ENCODE results near the gene ALOXE3.

Gene ALOXE3

GRCh38 chr17:8119581-8120519, 1.5 kb upstream of the ALOXE3 start:
- Histone ChIP-seq H3K36me3 (ENCODE audit: insufficient read depth, low read length) (no peaks in the 10 kb centered on the region), H3K79me2 (ENCODE audit: insufficient read depth, low read length) (no peaks in the 10 kb centered on the region), H4K20me1 (ENCODE audit: insufficient read depth, low read length, poor library complexity, severe bottlenecking) (no peaks in the 10 kb centered on the region), H2AFZ (ENCODE audit: low read length) (no peak overlapping the region; the same call in 1 of the 2 replicates), H3K4me2 (ENCODE audit: low read depth, low read length, poor library complexity, severe bottlenecking) (peak overlapping the region; percentile 93), H3F3A (ENCODE audit: low read depth) (peaks cover 15% of the 10 kb centered on the region), H3K9me2 (replicated peaks; ENCODE audit: low read depth, low read length) (no peaks in the 10 kb centered on the region), H3K4me1 (ENCODE audit: insufficient read depth, low read length, poor library complexity, severe bottlenecking) (peaks cover 39% of the 10 kb centered on the region), H3K9me3 (ENCODE audit: insufficient read depth, low read depth, low read length) (no peaks in the 10 kb centered on the region), H3K9ac (ENCODE audit: low read depth, low read length, poor library complexity, severe bottlenecking) (peak overlapping the region; percentile 71), H3K27me3 (ENCODE audit: insufficient read depth, low read length, poor library complexity, severe bottlenecking) (peaks cover 10% of the 10 kb centered on the region), H3K4me3 (ENCODE audit: low read length, poor library complexity, severe bottlenecking) (peak overlapping the region; percentile 91)
- TF ChIP-seq CTCF (conservative IDR thresholded peaks at IDR 0.05; ENCODE audit: low read length) (no peak), EZH2phosphoT487 (IDR thresholded peaks at IDR 0.05; ENCODE audit: borderline replicate concordance) (no peak)

- peak overlapping the region; percentile 65 for H3K9ac ChIP-seq (ENCODE audit: low read depth, low read length, poor library complexity, severe bottlenecking)
- H3K36me3 ChIP-seq (ENCODE audit: insufficient read depth, low read length) = no peaks in the 10 kb centered on the region
- H4K20me1 ChIP-seq (ENCODE audit: insufficient read depth, low read length, poor library complexity, severe bottlenecking) = no peaks in the 10 kb centered on the region
- no peaks in the 10 kb centered on the region for H3K9me2 ChIP-seq (replicated peaks; ENCODE audit: low read depth, low read length)
- TF ChIP-seq EZH2phosphoT487 (IDR thresholded peaks at IDR 0.05; ENCODE audit: borderline replicate concordance) (no peak), CTCF (conservative IDR thresholded peaks at IDR 0.05; ENCODE audit: low read length) (peak; percentile 81)
- peak overlapping the region; percentile 93 for H3K4me2 ChIP-seq (ENCODE audit: low read depth, low read length, poor library complexity, severe bottlenecking)
- peaks cover 30% of the 10 kb centered on the region for H3K4me1 ChIP-seq (ENCODE audit: insufficient read depth, low read length, poor library complexity, severe bottlenecking)
- H3K27me3 ChIP-seq (ENCODE audit: insufficient read depth, low read length, poor library complexity, severe bottlenecking) = peaks cover 14% of the 10 kb centered on the region
- peak overlapping the region; percentile 91 for H3K4me3 ChIP-seq (ENCODE audit: low read length, poor library complexity, severe bottlenecking)
- H3F3A ChIP-seq (ENCODE audit: low read depth) = peaks cover 15% of the 10 kb centered on the region
- H3K79me2 ChIP-seq (ENCODE audit: insufficient read depth, low read length) = no peaks in the 10 kb centered on the region
- H3K9me3 ChIP-seq (ENCODE audit: insufficient read depth, low read depth, low read length) = no peaks in the 10 kb centered on the region
- peak overlapping the region; percentile 94 for H2AFZ ChIP-seq (ENCODE audit: low read length)
Measured at GRCh38 chr17:8118769-8119580, 661 bp upstream of the ALOXE3 start.

- H3K9me3 ChIP-seq (ENCODE audit: insufficient read depth, low read depth, low read length) = no peaks in the 10 kb centered on the region
- peaks cover 15% of the 10 kb centered on the region for H3K4me1 ChIP-seq (ENCODE audit: insufficient read depth, low read length, poor library complexity, severe bottlenecking)
- peak overlapping the region; percentile 94 for H2AFZ ChIP-seq (ENCODE audit: low read length)
- no peaks in the 10 kb centered on the region for H4K20me1 ChIP-seq (ENCODE audit: insufficient read depth, low read length, poor library complexity, severe bottlenecking)
- H3K27me3 ChIP-seq (ENCODE audit: insufficient read depth, low read length, poor library complexity, severe bottlenecking) = peaks cover 8% of the 10 kb centered on the region
- H3K9ac ChIP-seq (ENCODE audit: low read depth, low read length, poor library complexity, severe bottlenecking) = peak overlapping the region; percentile 65
- peak overlapping the region; percentile 91 for H3K4me3 ChIP-seq (ENCODE audit: low read length, poor library complexity, severe bottlenecking)
- H3F3A ChIP-seq (ENCODE audit: low read depth) = peaks cover 15% of the 10 kb centered on the region
- TF ChIP-seq CTCF (conservative IDR thresholded peaks at IDR 0.05; ENCODE audit: low read length) (no peak), EZH2phosphoT487 (IDR thresholded peaks at IDR 0.05; ENCODE audit: borderline replicate concordance) (no peak)
- H3K4me2 ChIP-seq (ENCODE audit: low read depth, low read length, poor library complexity, severe bottlenecking) = peak overlapping the region; percentile 93
- no peaks in the 10 kb centered on the region for H3K36me3 ChIP-seq (ENCODE audit: insufficient read depth, low read length)
- no peaks in the 10 kb centered on the region for H3K79me2 ChIP-seq (ENCODE audit: insufficient read depth, low read length)
- no peaks in the 10 kb centered on the region for H3K9me2 ChIP-seq (replicated peaks; ENCODE audit: low read depth, low read length)
Measured at GRCh38 chr17:8117367-8117979, 841 bp downstream of the ALOXE3 start.
